ENCODE data around the gene OR4D1. TPM values are rescaled to one million over a fixed set of nuclear protein-coding genes. Genes with fewer than 3 reads are reported as not detected.

Gene OR4D1
- total RNA-seq, 2 experiments from 2014 or later, result 0.12 to 0.29 TPM

DNA sequence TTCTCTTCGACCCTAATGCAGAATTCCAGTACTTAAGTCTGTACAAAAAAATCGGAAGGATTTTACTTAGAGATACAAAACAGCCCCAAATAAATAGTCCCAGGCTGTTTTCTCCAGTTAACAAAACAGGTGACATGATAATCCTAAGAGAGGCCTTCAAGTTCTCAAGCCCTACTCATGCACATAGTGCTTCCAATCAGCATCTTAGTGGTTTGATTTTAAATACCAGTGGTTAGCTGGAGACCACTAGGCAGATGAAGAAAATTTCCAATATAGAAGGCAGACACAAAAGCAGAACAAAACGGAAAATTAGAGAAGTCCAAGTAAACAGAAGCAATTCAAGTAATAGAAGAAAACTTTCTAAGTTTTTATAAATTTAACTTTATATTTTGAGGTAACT lies 13.4 kb downstream of the OR4D1 start:
- Mint-ChIP-seq H3K36me3 (no peaks in the 10 kb centered on the region), H3K27me3 (peaks cover 40% of the 10 kb centered on the region)

GRCh38 chr17:58165981-58166380 lies 17.8 kb downstream of the OR4D1 start:
- peaks cover 10% of the 10 kb centered on the region for H3K4me1 Mint-ChIP-seq
- H3K36me3 Mint-ChIP-seq, result no peaks in the 10 kb centered on the region
- peaks cover 2% of the 10 kb centered on the region for H3K9me3 Mint-ChIP-seq (ENCODE audit: low read depth)
- H3K4me3 Mint-ChIP-seq, result no peak overlapping the region
- CTCF ChIA-PET, result interaction anchor here (1.3 kb wide), 1 partner anchor 44 kb away, joined by 3 read pairs; no protein-coding TSS in a partner anchor
- ATAC-seq (no peak), DNase-seq (no peak)
- no peak overlapping the region for H3K27ac Mint-ChIP-seq
- peaks cover 43% of the 10 kb centered on the region for H3K27me3 Mint-ChIP-seq

More for the DNA sequence above, 13.4 kb downstream of the OR4D1 start:
- DNase-seq (no peak), ATAC-seq (no peak)
- CTCF ChIA-PET, result no interaction called here
- Mint-ChIP-seq H3K4me3 (no peak overlapping the region), H3K27ac (no peak overlapping the region), H3K4me1 (peaks cover 9% of the 10 kb centered on the region), H3K9me3 (ENCODE audit: low read depth) (no peaks in the 10 kb centered on the region)

- H3K9me3 Mint-ChIP-seq (ENCODE audit: low read depth), result peaks cover 2% of the 10 kb centered on the region
- H3K36me3 Mint-ChIP-seq, result no peaks in the 10 kb centered on the region
- no peak within 1 kb of the TSS for H3K4me3 Mint-ChIP-seq
- peaks cover 37% of the 10 kb centered on the region for H3K27me3 Mint-ChIP-seq
- H3K27ac Mint-ChIP-seq, result no peak within 1 kb of the TSS
- ATAC-seq (no peak), DNase-seq (no peak)
- H3K4me1 Mint-ChIP-seq, result peaks cover 12% of the 10 kb centered on the region
- CTCF ChIA-PET, result no interaction called here
Measured at GRCh38 chr17:58166682-58167081, 18.5 kb downstream of the OR4D1 start, which contains the start of gene OR4D2. OR4D2 (plus strand) TSS chr17:58166982; CDS start chr17:58169656, 2,674 bp downstream.

DNA sequence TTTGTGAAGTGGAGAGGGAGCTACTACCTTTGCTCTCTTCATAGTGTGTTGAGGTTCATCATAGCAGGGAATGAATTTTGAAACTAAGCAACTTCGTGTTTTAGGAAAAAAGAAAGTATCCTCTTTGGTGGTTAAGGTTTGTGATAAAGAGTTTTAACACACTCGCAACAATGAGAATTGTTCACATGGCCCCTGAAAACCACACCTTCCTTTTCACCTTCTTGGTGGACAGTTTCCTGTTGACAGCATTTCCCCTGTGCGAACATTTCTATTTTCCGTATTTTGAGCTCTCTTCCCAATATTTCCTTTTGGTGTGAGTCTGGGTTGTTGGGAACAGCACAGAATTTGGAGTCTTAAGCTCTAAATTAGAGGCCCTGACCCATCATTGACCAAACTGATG lies 22.4 kb downstream of the OR4D1 start:
- CTCF ChIA-PET, result interaction anchor here (0.8 to 3.9 kb wide), 7 partner anchors 14 to 313 kb away, joined by 3 to 38 read pairs (median 5); no protein-coding TSS in a partner anchor
- H3K27ac Mint-ChIP-seq, result peak overlapping the region; percentile 42
- H3K9me3 Mint-ChIP-seq (ENCODE audit: low read depth), result peaks cover 2% of the 10 kb centered on the region
- H3K4me3 Mint-ChIP-seq, result no peak overlapping the region
- no peaks in the 10 kb centered on the region for H3K36me3 Mint-ChIP-seq
- ATAC-seq, result no peak
- DNase-seq, result no peak
- peaks cover 21% of the 10 kb centered on the region for H3K4me1 Mint-ChIP-seq
- H3K27me3 Mint-ChIP-seq, result peaks cover 24% of the 10 kb centered on the region

DNA sequence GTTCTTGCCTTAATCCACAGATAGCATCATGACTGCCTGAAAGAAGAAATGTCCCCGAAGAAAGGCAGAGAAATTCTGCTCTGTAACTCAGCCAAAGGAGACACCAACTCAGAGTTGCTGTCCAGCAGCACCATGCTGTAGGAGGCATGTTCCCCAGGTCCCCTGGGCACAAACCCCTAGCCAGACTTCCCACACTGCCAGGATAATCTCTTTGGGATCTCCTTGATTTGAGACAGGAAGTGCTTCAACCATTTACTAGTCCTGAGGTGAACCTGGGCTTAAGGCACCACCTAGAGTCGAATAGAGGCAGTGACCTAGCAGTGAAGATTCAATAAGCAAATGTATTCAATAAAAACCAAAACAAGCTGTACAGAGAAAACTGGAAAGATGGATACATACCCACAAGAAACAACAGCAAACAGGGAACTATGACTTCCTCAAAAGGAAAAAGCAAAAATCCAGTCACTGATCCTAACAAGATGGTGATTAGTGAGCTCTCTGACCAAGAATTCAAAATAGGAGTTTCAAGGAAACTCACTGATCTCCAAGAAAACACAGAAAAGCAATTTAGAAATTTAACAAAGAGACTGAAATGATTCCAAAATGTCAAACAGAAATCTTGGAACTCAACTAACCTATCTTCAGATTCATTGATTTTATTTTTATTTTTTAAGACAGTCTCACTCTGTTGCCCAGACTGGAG lies 24.3 kb downstream of the OR4D1 start:
- peaks cover 2% of the 10 kb centered on the region for H3K9me3 Mint-ChIP-seq (ENCODE audit: low read depth)
- ATAC-seq (peak; percentile 89), DNase-seq (peak; percentile 72)
- H3K27ac Mint-ChIP-seq, result no peak overlapping the region
- peaks cover 21% of the 10 kb centered on the region for H3K4me1 Mint-ChIP-seq
- H3K27me3 Mint-ChIP-seq, result peaks cover 14% of the 10 kb centered on the region
- no peak overlapping the region for H3K4me3 Mint-ChIP-seq
- no peaks in the 10 kb centered on the region for H3K36me3 Mint-ChIP-seq
- CTCF ChIA-PET, result interaction anchor here (0.6 to 3.9 kb wide), 19 partner anchors 9 to 314 kb away, joined by 3 to 38 read pairs (median 4); partner anchors contain the start of gene MKS1

DNA sequence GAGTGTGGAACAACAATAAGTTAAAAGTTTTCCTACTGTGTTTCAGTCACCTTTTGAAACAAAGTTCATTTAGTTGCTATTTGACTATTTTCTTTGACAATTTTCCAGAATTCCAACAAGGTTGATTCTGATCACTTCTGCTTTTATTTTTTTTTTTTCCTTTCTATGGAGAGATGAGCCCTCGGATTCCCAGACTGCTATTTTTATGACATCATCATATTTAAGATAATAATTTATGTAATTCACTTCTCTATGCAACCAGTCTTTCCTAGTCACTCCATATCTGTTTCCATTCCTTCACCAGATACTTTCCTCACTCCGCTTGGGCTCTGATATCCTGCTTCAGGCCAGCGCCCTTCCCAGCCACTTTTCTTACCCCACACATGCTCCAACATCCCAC lies 26.7 kb downstream of the OR4D1 start:
- Mint-ChIP-seq H3K27ac (no peak overlapping the region), H3K27me3 (peaks cover 9% of the 10 kb centered on the region), H3K4me3 (no peak overlapping the region), H3K9me3 (ENCODE audit: low read depth) (no peaks in the 10 kb centered on the region), H3K36me3 (no peaks in the 10 kb centered on the region), H3K4me1 (peaks cover 21% of the 10 kb centered on the region)
- CTCF ChIA-PET, result interaction anchor here (4.2 kb wide), 1 partner anchor 52 kb away, joined by 27 read pairs; no protein-coding TSS in a partner anchor
- DNase-seq, result no peak
- no peak for ATAC-seq

GRCh38 chr17:58176200-58176599 lies 28.0 kb downstream of the OR4D1 start:
- Mint-ChIP-seq H3K4me1 (peaks cover 11% of the 10 kb centered on the region), H3K36me3 (no peaks in the 10 kb centered on the region), H3K9me3 (ENCODE audit: low read depth) (no peaks in the 10 kb centered on the region), H3K27me3 (peaks cover 11% of the 10 kb centered on the region), H3K27ac (no peak overlapping the region), H3K4me3 (no peak overlapping the region)
- ATAC-seq (no peak), DNase-seq (no peak)
- CTCF ChIA-PET, result interaction anchor here (4.2 kb wide), 1 partner anchor 53 kb away, joined by 27 read pairs; no protein-coding TSS in a partner anchor

DNA sequence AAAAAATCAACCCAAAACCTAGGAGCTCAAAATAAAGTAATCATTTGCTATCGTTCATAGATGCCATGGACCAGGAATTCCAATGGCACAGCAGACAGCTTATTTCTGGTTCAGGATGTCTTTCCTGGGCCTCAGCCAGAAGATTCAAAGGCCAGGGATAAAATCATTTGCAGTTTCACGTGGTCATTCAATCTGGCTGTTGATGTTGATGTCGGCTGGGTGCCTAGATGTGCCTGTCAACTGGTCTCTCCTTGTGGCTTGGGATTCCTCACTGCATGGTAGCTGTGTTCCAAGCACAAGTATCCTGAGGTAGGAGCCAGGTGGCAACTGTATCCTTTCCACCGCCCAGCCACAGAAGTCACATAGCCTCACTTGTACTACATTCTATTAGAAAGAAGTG lies 33.6 kb downstream of the OR4D1 start:
- no peak for DNase-seq
- CTCF ChIA-PET, result interaction anchor here (1.5 to 1.8 kb wide), 2 partner anchors 9 to 69 kb away, joined by 4 to 5 read pairs; no protein-coding TSS in a partner anchor

GRCh38 chr17:58183514-58183913 lies 35.3 kb downstream of the OR4D1 start:
- Mint-ChIP-seq H3K27ac (no peak overlapping the region), H3K27me3 (peaks cover 8% of the 10 kb centered on the region), H3K9me3 (ENCODE audit: low read depth) (no peaks in the 10 kb centered on the region), H3K36me3 (no peaks in the 10 kb centered on the region), H3K4me3 (no peak overlapping the region), H3K4me1 (peaks cover 5% of the 10 kb centered on the region)
- DNase-seq (no peak), ATAC-seq (no peak)
- CTCF ChIA-PET, result no interaction called here

More for the DNA sequence above, 33.6 kb downstream of the OR4D1 start:
- no peak for ATAC-seq
- Mint-ChIP-seq H3K27me3 (peaks cover 8% of the 10 kb centered on the region), H3K36me3 (no peaks in the 10 kb centered on the region), H3K9me3 (ENCODE audit: low read depth) (no peaks in the 10 kb centered on the region), H3K4me3 (no peak overlapping the region), H3K27ac (no peak overlapping the region), H3K4me1 (peaks cover 5% of the 10 kb centered on the region)

DNA sequence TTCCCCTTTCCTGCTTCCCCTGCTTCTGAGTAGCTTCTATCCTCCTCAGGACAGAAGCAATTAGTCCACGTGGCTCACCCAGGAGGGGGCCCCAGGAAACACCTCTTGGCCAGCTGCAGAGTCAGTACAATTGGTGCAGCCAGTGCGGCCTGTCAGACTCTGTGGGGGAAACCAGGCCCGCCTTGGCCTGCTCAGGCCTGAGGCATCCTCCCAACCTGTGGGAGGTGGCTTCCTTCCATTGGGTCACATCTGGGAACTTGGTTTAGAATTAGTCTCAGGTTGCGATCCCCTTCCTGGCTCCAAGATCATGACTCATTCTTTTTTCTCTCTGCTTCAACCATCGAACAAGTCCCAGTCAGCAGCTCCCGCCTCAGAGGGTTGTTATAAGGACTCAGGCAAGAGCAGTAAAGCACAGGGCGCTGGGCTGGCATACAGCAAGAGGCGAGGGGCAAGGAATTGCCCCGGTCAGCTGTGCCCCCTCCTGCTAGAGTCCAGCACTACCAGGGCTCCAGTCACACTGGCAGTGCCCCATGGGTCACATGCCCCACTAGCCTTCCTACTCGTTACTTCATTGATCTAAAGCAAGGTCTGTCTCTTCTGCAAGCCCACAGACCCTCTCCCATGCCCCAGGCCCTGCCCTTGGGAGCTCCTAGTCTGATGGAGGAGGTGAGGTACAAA lies 36.3 kb downstream of the OR4D1 start:
- Mint-ChIP-seq H3K9me3 (ENCODE audit: low read depth) (no peaks in the 10 kb centered on the region), H3K27me3 (peaks cover 8% of the 10 kb centered on the region), H3K4me3 (no peak overlapping the region), H3K4me1 (peaks cover 5% of the 10 kb centered on the region), H3K27ac (no peak overlapping the region), H3K36me3 (no peaks in the 10 kb centered on the region)
- ATAC-seq (no peak), DNase-seq (no peak)
- CTCF ChIA-PET, result interaction anchor here (0.7 kb wide), 1 partner anchor 305 kb away, joined by 3 read pairs; no protein-coding TSS in a partner anchor

GRCh38 chr17:58184986-58185761 lies 37.0 kb downstream of the OR4D1 start:
- H3K27ac Mint-ChIP-seq, result no peak overlapping the region
- H3K9me3 Mint-ChIP-seq (ENCODE audit: low read depth), result no peaks in the 10 kb centered on the region
- H3K27me3 Mint-ChIP-seq, result peaks cover 10% of the 10 kb centered on the region
- H3K36me3 Mint-ChIP-seq, result no peaks in the 10 kb centered on the region
- CTCF ChIA-PET, result interaction anchor here (1.3 kb wide), 1 partner anchor 15 kb away, joined by 4 read pairs; no protein-coding TSS in a partner anchor
- no peak for ATAC-seq
- peaks cover 5% of the 10 kb centered on the region for H3K4me1 Mint-ChIP-seq
- no peak overlapping the region for H3K4me3 Mint-ChIP-seq
- no peak for DNase-seq

DNA sequence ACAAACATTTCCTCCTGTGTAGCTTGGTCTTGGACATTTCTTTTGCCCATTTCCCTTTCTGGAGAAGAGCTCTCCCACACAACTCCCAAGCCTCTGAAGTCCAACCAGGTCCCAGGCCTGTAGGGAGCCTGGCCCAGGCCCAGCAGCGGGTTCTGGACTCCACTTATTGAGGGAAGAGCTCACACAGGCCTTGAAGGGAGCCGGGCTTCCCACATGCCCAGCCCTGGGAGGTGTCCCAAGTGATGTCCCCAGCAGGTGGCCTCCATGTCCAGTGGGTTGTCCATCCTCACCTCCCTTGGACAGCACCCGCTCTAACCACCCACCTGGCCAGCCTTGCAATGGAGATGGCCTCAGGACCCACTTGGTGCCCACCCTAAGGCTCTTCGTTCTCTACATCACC lies 38.4 kb downstream of the OR4D1 start:
- ATAC-seq (no peak), DNase-seq (no peak)
- Mint-ChIP-seq H3K36me3 (no peaks in the 10 kb centered on the region), H3K27ac (no peak overlapping the region), H3K4me1 (peaks cover 5% of the 10 kb centered on the region), H3K4me3 (no peak overlapping the region), H3K27me3 (peaks cover 7% of the 10 kb centered on the region), H3K9me3 (ENCODE audit: low read depth) (no peaks in the 10 kb centered on the region)
- CTCF ChIA-PET, result interaction anchor here (1.3 kb wide), 1 partner anchor 13 kb away, joined by 4 read pairs; no protein-coding TSS in a partner anchor

- ATAC-seq, result no peak
- Mint-ChIP-seq H3K4me1 (peaks cover 5% of the 10 kb centered on the region), H3K9me3 (ENCODE audit: low read depth) (no peaks in the 10 kb centered on the region), H3K36me3 (no peaks in the 10 kb centered on the region), H3K4me3 (no peak overlapping the region), H3K27me3 (peaks cover 7% of the 10 kb centered on the region), H3K27ac (no peak overlapping the region)
- DNase-seq, result no peak
- CTCF ChIA-PET, result interaction anchor here (1.1 kb wide), 1 partner anchor 13 kb away, joined by 3 read pairs; no protein-coding TSS in a partner anchor
Measured at GRCh38 chr17:58187063-58187462, 38.9 kb downstream of the OR4D1 start.

Measured in activated CD8-positive, alpha-beta memory T cell treated with anti-CD3 and anti-CD28 coated beads, Interleukin-2, amount 10 ng/mL, durations not matched to agents 7 days and 5 days (primary cell).